Left lung (tissue), 10 donors: ENCODE measurements around the gene ENAH. TPM values are rescaled to one million over a fixed set of nuclear protein-coding genes. Genes with fewer than 3 reads are reported as not detected.

ENCODE experiments used
- ATAC-seq: fragments of 200-7000 bp; cut with Tn5 transposase; one replicate; pipeline ENCODE4 v1.9.1; 2020; ENCODE audit warnings: moderate library complexity
- DNase-seq, 4 donors: peaks; one replicate each; pipeline ENCODE4 v3.0.0-alpha.2; 2013 to 2020
- H3K27ac ChIP-seq, 2 donors: fragments of 200-600 bp; sonication (generic) in 1 of 2; one replicate each; pipeline versions ENCODE4 v1.5.0 to v1.8.0; 2020 to 2021
- H3K27me3 ChIP-seq, 2 donors: fragments of 200-600 bp; sonication (generic) in 1 of 2; one replicate each; pipeline versions ENCODE4 v1.5.0 to v1.8.0; 2020 to 2021
- H3K36me3 ChIP-seq, 2 donors: fragments of 200-600 bp; sonication (generic) in 1 of 2; one replicate each; pipeline versions ENCODE4 v1.5.0 to v1.8.0; 2020 to 2021
- H3K4me1 ChIP-seq, 2 donors: fragments of 200-600 bp; one replicate each; pipeline ENCODE4 v1.8.0; 2021
- H3K4me3 ChIP-seq, 2 donors: fragments of 200-600 bp; sonication (generic) in 1 of 2; one replicate each; pipeline versions ENCODE4 v1.5.0 to v1.8.0; 2020 to 2021; ENCODE audit warnings: mild to moderate bottlenecking in 1 of 2
- H3K9me3 ChIP-seq, 2 donors: fragments of 200-600 bp; sonication (generic) in 1 of 2; one replicate each; pipeline versions ENCODE4 v1.5.0 to v1.8.0; 2020 to 2021
- CTCF ChIP-seq, 2 donors: fragments of 200-600 bp; sonication (generic) in 1 of 2; IDR thresholded peaks; one replicate each; pipeline versions ENCODE4 v1.5.0 to v1.8.0; 2021; ENCODE audit warnings: antibody characterized with exemption in 2 of 2
- intact Hi-C, 2 donors: fragments of 100-400 bp; cut with DNase I; formaldehyde crosslinking; loops; one replicate each; pipeline versions ENCODE4 v1.11.2 to v1.14.2; 2022
- polyA plus RNA-seq, 6 donors: library from polyadenylated mRNA; unstranded; fragments of 120-200 nt; gene quantifications; one replicate each; pipeline ENCODE4 v1.2.1, GENCODE V29; 2013; ENCODE audit not compliant: insufficient read length in 6 of 6
- total RNA-seq, 2 donors: library from RNA; stranded (reverse); fragmentation: NEBNext Ultra II Directional; extraction: Animal tissue kit (Norgen Biotek cat#: 25700); gene quantifications; one replicate each; pipeline ENCODE4 v1.2.1, GENCODE V29; 2021
- donor health status: DM: no; HTN: yes; CAD: no.
- donor health status: DM: no; HTN: no; CAD: no.

Gene ENAH
- total and polyA plus RNA-seq, 8 donors: 106 to 255 (median 237) TPM

- H3K9me3 ChIP-seq: no peaks in the 10 kb centered on the region
- H3K4me1 ChIP-seq: no peaks in the 10 kb centered on the region
- ATAC-seq (no peak), DNase-seq (peak in 1 of 4 donors; percentile 30)
- no peak for TF ChIP-seq CTCF (IDR thresholded peaks at IDR 0.05)
- H3K27ac ChIP-seq: no peak overlapping the region
- no peak overlapping the region for H3K4me3 ChIP-seq
- H3K36me3 ChIP-seq: no peaks in the 10 kb centered on the region
- intact Hi-C loops: no loop called here
- H3K27me3 ChIP-seq: peaks cover 0 to 4% of the 10 kb centered on the region in 2 donors
Measured at GRCh38 chr1:225482421-225482950, 170.4 kb downstream of the ENAH start.

- no peak for TF ChIP-seq CTCF (IDR thresholded peaks at IDR 0.05)
- Histone ChIP-seq H3K36me3 (no peaks in the 10 kb centered on the region), H3K27me3 (peaks cover 0 to 4% of the 10 kb centered on the region in 2 donors), H3K27ac (no peak overlapping the region), H3K9me3 (no peaks in the 10 kb centered on the region), H3K4me1 (no peaks in the 10 kb centered on the region), H3K4me3 (no peak overlapping the region)
- intact Hi-C loops: no loop called here
- ATAC-seq (no peak), DNase-seq (no peak)
Measured at GRCh38 chr1:225481738-225482137, 171.2 kb downstream of the ENAH start.

- TF ChIP-seq CTCF (IDR thresholded peaks at IDR 0.05): peak; percentile 69 to 73
- ATAC-seq (peak; percentile 87), DNase-seq (no peak)
- no peak overlapping the region for H3K4me3 ChIP-seq
- intact Hi-C loops: no loop called here
- H3K4me1 ChIP-seq: no peaks in the 10 kb centered on the region
- H3K36me3 ChIP-seq: no peaks in the 10 kb centered on the region
- no peak overlapping the region for H3K27ac ChIP-seq
- peaks cover 0 to 4% of the 10 kb centered on the region in 2 donors for H3K27me3 ChIP-seq
- H3K9me3 ChIP-seq: no peaks in the 10 kb centered on the region
Measured at GRCh38 chr1:225480825-225481434, 172.0 kb downstream of the ENAH start.

GRCh38 chr1:225479996-225480720 is 172.8 kb downstream of the ENAH start:
- Histone ChIP-seq H3K4me1 (peaks cover 0 to 3% of the 10 kb centered on the region in 2 donors), H3K27ac (no peak overlapping the region), H3K27me3 (peaks cover 0 to 4% of the 10 kb centered on the region in 2 donors), H3K4me3 (no peak overlapping the region), H3K9me3 (no peaks in the 10 kb centered on the region), H3K36me3 (no peaks in the 10 kb centered on the region)
- intact Hi-C loops: loop anchor here in 1 of 2 donors (5.0 to 10.0 kb wide), 3 partner anchors 292 to 497 kb away; no protein-coding TSS in a partner anchor
- ATAC-seq (no peak), DNase-seq (no peak)
- TF ChIP-seq CTCF (IDR thresholded peaks at IDR 0.05): no peak

GRCh38 chr1:225479341-225479740 is 173.6 kb downstream of the ENAH start:
- Histone ChIP-seq H3K27ac (no peak overlapping the region), H3K36me3 (no peaks in the 10 kb centered on the region)

More at GRCh38 chr1:225479341-225479740, 173.6 kb downstream of the ENAH start:
- H3K9me3 ChIP-seq: no peaks in the 10 kb centered on the region
- H3K4me3 ChIP-seq: no peak overlapping the region
- DNase-seq: no peak
- no peak for ATAC-seq
- peaks cover 0 to 10% of the 10 kb centered on the region in 2 donors for H3K4me1 ChIP-seq
- peaks cover 0 to 4% of the 10 kb centered on the region in 2 donors for H3K27me3 ChIP-seq
- intact Hi-C loops: loop anchor here in 1 of 2 donors (5.0 to 10.0 kb wide), 3 partner anchors 293 to 498 kb away; no protein-coding TSS in a partner anchor
- TF ChIP-seq CTCF (IDR thresholded peaks at IDR 0.05): no peak
